Activated naive CD4-positive, alpha-beta T cell treated with anti-CD3 and anti-CD28 coated beads, Interleukin-2, amount 10 ng/mL, durations not matched to agents 7 days and 5 days (primary cell): ENCODE data around the gene ADGRG3.
A peak's percentile ranks its signal among the peaks of the same experiment; 100 is the strongest.

ENCODE experiments used
- CTCF ChIA-PET: fragments of 350-600 bp; sonication (Branson Sonifier 250); formaldehyde crosslinking; loops from one replicate; lab custom pipeline; 2021; ENCODE audit warnings: antibody characterized with exemption; lab: Charles Lee
- DNase-seq: peaks from one replicate; pipeline ENCODE4 v3.0.0-alpha.2; 2020
- H3K27ac Mint-ChIP-seq: one replicate; pipeline ENCODE4 v1.8.0; 2021; ENCODE audit warnings: mild to moderate bottlenecking, moderate library complexity, mixed read lengths
- H3K27me3 Mint-ChIP-seq: one replicate; pipeline ENCODE4 v1.8.0; 2021; ENCODE audit warnings: mild to moderate bottlenecking, mixed read lengths
- H3K36me3 Mint-ChIP-seq: one replicate; pipeline ENCODE4 v1.8.0; 2021; ENCODE audit warnings: mixed read lengths
- H3K4me1 Mint-ChIP-seq: one replicate; pipeline ENCODE4 v1.8.0; 2021; ENCODE audit warnings: mixed read lengths
- H3K4me3 Mint-ChIP-seq: one replicate; pipeline ENCODE4 v1.8.0; 2021; ENCODE audit warnings: mild to moderate bottlenecking, moderate library complexity, mixed read lengths
- H3K9me3 Mint-ChIP-seq: one replicate; pipeline ENCODE4 v1.8.0; 2021; ENCODE audit warnings: mixed read lengths

Gene ADGRG3

DNA sequence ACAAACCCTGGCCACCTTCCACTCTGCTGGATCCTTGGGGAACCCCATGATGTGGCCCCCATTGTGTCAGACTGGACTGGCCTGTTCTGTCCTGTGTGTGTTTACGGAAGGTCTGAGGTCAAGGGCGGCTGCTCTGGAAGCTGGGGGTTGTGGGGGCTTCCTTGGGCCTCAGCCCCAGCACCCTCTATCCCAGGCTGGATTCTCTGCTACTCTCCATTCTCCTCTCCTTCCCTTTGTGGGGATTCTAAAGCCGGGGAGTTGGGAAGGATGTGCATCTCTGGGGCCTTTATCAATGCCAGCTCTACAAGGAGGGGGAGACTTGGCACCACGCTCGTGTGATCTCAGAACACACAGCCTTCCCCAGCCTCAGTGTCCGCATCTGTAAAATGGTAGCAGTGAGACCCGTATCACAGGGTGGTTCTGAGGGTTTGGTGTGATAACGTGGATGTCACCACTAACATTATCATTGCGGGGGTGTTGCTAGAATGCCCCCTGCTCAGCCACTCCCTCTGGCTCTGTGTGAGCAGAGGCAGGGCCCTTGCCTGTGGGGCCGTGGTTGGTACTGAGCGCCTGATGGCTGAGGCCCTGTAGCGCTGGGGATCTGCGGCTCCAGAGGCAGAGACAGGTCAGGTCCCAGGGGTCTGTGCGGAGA is 21.6 kb upstream of the ADGRG3 start:
- H3K4me1 Mint-ChIP-seq: peaks cover 36% of the 10 kb centered on the region
- H3K36me3 Mint-ChIP-seq: no peaks in the 10 kb centered on the region
- CTCF ChIA-PET: interaction anchor here (0.8 to 8.7 kb wide), 8 partner anchors 9 to 70 kb away, joined by 3 to 154 read pairs (median 54); no protein-coding TSS in a partner anchor
- H3K27ac Mint-ChIP-seq: peak overlapping the region; percentile 28
- H3K4me3 Mint-ChIP-seq: no peak overlapping the region
- DNase-seq: no peak
- no peaks in the 10 kb centered on the region for H3K9me3 Mint-ChIP-seq
- peaks cover 18% of the 10 kb centered on the region for H3K27me3 Mint-ChIP-seq

DNA sequence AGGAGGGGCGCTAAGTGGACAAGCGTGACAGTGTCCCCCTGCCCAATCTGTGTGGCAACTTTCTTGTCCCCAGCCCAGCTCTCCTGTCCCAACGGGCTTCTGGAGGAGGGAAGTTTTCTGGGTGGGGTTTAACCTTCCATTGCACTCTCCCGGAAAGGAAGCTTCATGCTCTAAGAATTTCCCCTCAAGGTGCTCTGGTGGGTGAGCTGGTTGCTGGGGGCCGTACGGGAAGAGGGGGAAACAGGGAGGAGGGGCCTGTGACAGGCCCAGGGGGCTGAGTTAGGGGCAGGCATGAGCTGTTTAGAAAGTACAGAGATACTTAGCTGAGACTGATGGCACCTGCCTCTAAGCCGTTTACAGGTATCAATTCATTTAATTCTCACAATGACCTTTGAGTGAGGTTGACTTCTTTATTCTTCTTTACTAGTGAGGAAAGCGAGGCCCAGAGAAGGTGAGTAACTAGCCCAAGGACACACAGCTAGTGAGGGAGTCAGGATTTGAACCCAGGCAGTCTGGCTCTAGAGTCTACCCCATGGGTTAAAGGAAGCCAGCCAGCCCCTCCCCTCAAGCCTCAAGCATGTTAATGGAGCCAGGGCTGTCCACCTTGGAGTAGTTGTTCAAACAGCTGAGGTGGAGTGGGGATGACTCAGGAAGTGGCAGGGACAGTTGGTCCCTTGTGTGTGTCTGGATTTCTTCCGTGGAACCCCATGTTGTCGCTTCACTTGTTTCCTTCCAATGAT is 20.8 kb upstream of the ADGRG3 start:
- no peak for DNase-seq
- Mint-ChIP-seq H3K27ac (no peak overlapping the region), H3K36me3 (no peaks in the 10 kb centered on the region), H3K27me3 (peaks cover 10% of the 10 kb centered on the region), H3K9me3 (no peaks in the 10 kb centered on the region), H3K4me3 (no peak overlapping the region), H3K4me1 (peaks cover 44% of the 10 kb centered on the region)
- CTCF ChIA-PET: interaction anchor here (1.2 to 8.7 kb wide), 10 partner anchors 10 to 89 kb away, joined by 3 to 154 read pairs (median 22); partner anchors contain the start of gene KATNB1

DNA sequence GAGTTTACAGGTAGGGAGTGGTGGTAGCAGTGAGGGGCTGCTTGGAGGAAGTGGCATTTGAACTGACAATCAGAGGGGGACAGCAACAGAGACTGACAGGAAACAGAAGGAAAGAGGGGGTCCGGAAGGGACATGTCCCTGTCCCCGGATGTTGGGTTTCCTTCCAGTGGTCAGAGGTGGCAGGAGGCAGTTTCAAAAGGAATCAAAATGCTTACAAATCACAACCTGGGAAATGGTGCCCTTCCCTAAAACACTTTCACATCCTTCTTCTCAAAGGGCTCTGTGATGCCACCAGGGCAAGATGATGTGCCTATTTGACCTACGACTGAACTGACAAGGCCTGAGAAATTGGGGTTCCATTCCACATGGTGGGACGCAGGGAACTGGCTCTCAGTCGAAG is 20.0 kb upstream of the ADGRG3 start:
- no peaks in the 10 kb centered on the region for H3K9me3 Mint-ChIP-seq
- H3K27me3 Mint-ChIP-seq: peaks cover 5% of the 10 kb centered on the region
- peak overlapping the region; percentile 64 for H3K27ac Mint-ChIP-seq
- peaks cover 42% of the 10 kb centered on the region for H3K4me1 Mint-ChIP-seq
- no peak for DNase-seq
- no peaks in the 10 kb centered on the region for H3K36me3 Mint-ChIP-seq
- CTCF ChIA-PET: interaction anchor here (1.0 to 8.7 kb wide), 18 partner anchors 11 to 109 kb away, joined by 3 to 154 read pairs (median 8); partner anchors contain the start of gene KATNB1
- H3K4me3 Mint-ChIP-seq: no peak overlapping the region

DNA sequence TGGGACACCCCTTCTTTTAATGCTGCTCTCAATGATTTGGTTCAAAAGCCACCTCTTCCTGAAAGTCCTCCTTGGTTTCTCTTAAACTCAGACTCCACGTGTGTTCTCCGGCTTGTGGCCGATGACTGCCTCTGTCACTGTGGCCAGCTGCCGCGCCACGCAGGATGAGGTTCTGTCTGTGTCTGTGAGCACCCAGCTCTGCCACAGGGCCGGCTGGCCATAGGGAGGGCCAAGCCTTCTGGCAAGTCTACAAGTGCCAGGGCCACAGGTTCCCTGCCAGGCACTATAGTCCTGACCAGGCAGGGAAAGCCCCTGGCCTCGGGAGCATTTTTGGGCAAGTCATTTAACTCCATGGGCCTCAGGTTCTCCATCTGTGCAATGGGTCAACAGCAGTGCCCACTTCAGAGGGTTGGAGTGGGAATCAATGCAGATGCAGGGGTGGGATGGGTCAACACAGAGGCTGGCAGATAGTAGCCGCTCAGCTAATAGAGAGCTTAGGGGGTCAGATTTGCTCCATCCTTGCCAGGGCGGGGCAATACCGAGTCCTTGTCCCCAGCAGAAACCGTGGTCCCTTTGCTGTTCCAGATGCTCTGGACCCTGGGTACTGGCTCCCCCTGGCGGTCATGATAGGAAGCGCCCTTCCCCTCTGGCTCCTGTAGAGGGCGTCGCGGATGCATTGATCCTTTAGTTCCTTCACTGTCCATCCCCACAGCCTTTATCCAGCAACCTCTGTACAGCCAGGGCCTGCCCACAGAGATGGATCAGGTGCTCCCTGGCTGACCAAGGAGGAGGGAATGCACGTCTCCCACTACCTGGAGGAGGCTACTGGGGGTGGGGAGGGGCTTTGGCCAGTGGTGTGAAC is 19.3 kb upstream of the ADGRG3 start:
- Mint-ChIP-seq H3K36me3 (no peaks in the 10 kb centered on the region), H3K27me3 (peaks cover 3% of the 10 kb centered on the region), H3K9me3 (no peaks in the 10 kb centered on the region), H3K4me3 (no peak overlapping the region), H3K27ac (peak overlapping the region; percentile 51), H3K4me1 (peaks cover 36% of the 10 kb centered on the region)
- peak; percentile 90 for DNase-seq
- CTCF ChIA-PET: interaction anchor here (0.8 to 8.7 kb wide), 22 partner anchors 11 to 227 kb away, joined by 3 to 154 read pairs (median 4); partner anchors contain the start of gene KATNB1

GRCh38 chr16:57649443-57649751 is 18.7 kb upstream of the ADGRG3 start:
- no peak for DNase-seq
- Mint-ChIP-seq H3K27ac (no peak overlapping the region), H3K4me1 (peaks cover 36% of the 10 kb centered on the region), H3K36me3 (no peaks in the 10 kb centered on the region), H3K27me3 (peaks cover 3% of the 10 kb centered on the region), H3K4me3 (no peak overlapping the region), H3K9me3 (no peaks in the 10 kb centered on the region)
- CTCF ChIA-PET: interaction anchor here (0.7 to 8.7 kb wide), 14 partner anchors 12 to 227 kb away, joined by 3 to 154 read pairs (median 7); partner anchors contain the start of gene KATNB1

DNA sequence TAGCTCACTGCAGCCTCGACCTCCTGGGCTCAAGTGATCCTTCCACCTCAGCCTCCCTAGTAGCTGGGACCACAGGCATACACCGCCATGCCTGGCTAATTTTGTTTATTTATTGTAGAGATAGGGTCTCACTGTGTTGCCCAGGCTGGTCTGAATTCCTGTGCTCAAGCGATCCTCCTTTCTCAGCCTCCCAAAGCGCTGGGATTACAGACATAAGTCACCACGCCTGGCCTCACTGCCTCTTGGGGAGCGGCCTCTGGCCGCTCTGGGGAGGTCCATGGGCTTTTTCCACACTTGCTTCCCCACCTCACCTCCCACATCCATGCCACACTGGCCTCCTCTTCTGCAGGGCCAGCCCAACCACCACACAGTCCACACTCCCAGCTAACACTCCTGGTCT is 18.3 kb upstream of the ADGRG3 start:
- Mint-ChIP-seq H3K27me3 (peaks cover 3% of the 10 kb centered on the region), H3K36me3 (no peaks in the 10 kb centered on the region), H3K4me1 (peaks cover 36% of the 10 kb centered on the region), H3K4me3 (no peak overlapping the region), H3K9me3 (no peaks in the 10 kb centered on the region), H3K27ac (no peak overlapping the region)
- no peak for DNase-seq
- CTCF ChIA-PET: interaction anchor here (0.7 to 8.7 kb wide), 12 partner anchors 12 to 228 kb away, joined by 3 to 154 read pairs (median 11); partner anchors contain the start of gene KATNB1

GRCh38 chr16:57651344-57652333 is 16.5 kb upstream of the ADGRG3 start:
- DNase-seq: peak; percentile 67
- Mint-ChIP-seq H3K36me3 (no peaks in the 10 kb centered on the region), H3K4me1 (peaks cover 34% of the 10 kb centered on the region), H3K27ac (peak overlapping the region; percentile 10), H3K4me3 (no peak overlapping the region), H3K27me3 (peaks cover 13% of the 10 kb centered on the region), H3K9me3 (no peaks in the 10 kb centered on the region)
- CTCF ChIA-PET: interaction anchor here (0.6 to 8.7 kb wide), 11 partner anchors 11 to 651 kb away, joined by 3 to 154 read pairs (median 5); no protein-coding TSS in a partner anchor

DNA sequence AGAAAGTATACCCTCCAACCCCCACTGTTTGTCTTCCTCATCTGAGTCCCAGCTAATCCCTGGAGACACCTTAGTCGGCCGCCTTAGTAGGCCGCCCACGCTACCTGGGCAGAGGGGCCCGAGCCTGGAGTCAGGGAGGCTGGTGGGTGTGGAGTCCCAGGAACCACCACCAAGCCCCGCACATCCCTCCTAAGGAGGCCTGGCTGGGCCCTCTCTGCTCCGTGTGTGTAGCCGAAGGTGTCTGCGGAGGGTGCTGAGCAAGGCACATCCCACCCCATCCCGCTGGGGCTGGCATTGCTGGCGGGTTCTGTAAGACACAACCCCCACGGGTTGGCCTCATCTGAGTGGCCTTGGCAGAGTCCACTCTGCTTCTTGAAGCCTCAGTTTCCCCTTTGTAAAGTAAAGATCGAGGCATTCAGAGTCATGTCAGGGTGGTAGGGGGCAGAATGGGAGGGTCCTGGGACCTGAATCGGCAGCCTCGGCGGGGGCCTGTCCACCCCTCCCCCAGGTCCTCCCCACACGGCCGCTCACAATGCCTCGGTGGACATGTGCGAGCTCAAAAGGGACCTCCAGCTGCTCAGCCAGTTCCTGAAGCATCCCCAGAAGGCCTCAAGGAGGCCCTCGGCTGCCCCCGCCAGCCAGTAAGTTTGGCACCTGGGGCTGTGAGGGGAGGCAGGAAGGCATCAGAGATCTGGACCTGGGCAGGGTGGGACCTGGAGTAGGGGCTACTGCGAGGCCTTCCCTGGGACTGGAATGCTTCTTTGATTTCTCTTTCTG is 15.2 kb upstream of the ADGRG3 start:
- peaks cover 24% of the 10 kb centered on the region for H3K4me1 Mint-ChIP-seq
- no peak overlapping the region for H3K27ac Mint-ChIP-seq

GRCh38 chr16:57653936-57654335 is 14.2 kb upstream of the ADGRG3 start:
- DNase-seq: no peak
- no peak overlapping the region for H3K27ac Mint-ChIP-seq
- H3K9me3 Mint-ChIP-seq: no peaks in the 10 kb centered on the region
- no peaks in the 10 kb centered on the region for H3K36me3 Mint-ChIP-seq
- H3K27me3 Mint-ChIP-seq: peaks cover 13% of the 10 kb centered on the region
- CTCF ChIA-PET: interaction anchor here (0.7 kb wide), 1 partner anchor 52 kb away, joined by 3 read pairs; no protein-coding TSS in a partner anchor
- peaks cover 13% of the 10 kb centered on the region for H3K4me1 Mint-ChIP-seq
- no peak overlapping the region for H3K4me3 Mint-ChIP-seq

More for the DNA sequence above, 15.2 kb upstream of the ADGRG3 start:
- Mint-ChIP-seq H3K4me3 (no peak overlapping the region), H3K27me3 (peaks cover 13% of the 10 kb centered on the region), H3K36me3 (no peaks in the 10 kb centered on the region), H3K9me3 (no peaks in the 10 kb centered on the region)
- no peak for DNase-seq
- CTCF ChIA-PET: interaction anchor here (0.6 to 8.7 kb wide), 10 partner anchors 10 to 650 kb away, joined by 3 to 154 read pairs (median 5); no protein-coding TSS in a partner anchor

- no peak overlapping the region for H3K4me3 Mint-ChIP-seq
- DNase-seq: no peak
- CTCF ChIA-PET: interaction anchor here (1.0 kb wide), 1 partner anchor 46 kb away, joined by 3 read pairs; no protein-coding TSS in a partner anchor
- no peaks in the 10 kb centered on the region for H3K36me3 Mint-ChIP-seq
- peaks cover 9% of the 10 kb centered on the region for H3K4me1 Mint-ChIP-seq
- peaks cover 16% of the 10 kb centered on the region for H3K27me3 Mint-ChIP-seq
- no peak overlapping the region for H3K27ac Mint-ChIP-seq
- H3K9me3 Mint-ChIP-seq: no peaks in the 10 kb centered on the region
These were observed 11.7 kb upstream of the ADGRG3 start for GRCh38 chr16:57656342-57656955.

DNA sequence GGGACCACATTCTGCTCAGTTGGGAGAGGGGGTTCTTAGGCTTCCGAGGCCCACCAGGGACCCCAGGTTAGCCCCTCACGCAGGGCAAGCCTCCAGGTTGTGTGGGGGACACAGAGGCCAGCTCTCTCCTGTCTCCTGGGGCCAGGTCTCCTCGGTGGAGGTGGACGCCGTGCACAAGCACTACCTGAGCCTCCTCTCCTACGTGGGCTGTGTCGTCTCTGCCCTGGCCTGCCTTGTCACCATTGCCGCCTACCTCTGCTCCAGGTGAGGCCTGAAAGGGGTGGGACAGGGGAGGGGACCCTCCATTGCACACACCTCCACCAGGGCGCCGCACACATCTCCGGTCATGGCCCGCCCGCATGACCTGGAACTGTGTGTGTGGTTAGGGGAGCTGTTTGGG is 10.9 kb upstream of the ADGRG3 start:
- CTCF ChIA-PET: interaction anchor here (1.0 kb wide), 1 partner anchor 47 kb away, joined by 3 read pairs; no protein-coding TSS in a partner anchor
- Mint-ChIP-seq H3K4me3 (no peak overlapping the region), H3K4me1 (peaks cover under 1% of the 10 kb centered on the region), H3K9me3 (no peaks in the 10 kb centered on the region), H3K27ac (no peak overlapping the region), H3K27me3 (peaks cover 16% of the 10 kb centered on the region), H3K36me3 (no peaks in the 10 kb centered on the region)
- no peak for DNase-seq
